Large intestine (tissue), 3 donors: ENCODE results near the gene ARHGEF12. TPM values are rescaled to one million over a fixed set of nuclear protein-coding genes. Genes with fewer than 3 reads are reported as not detected.

Experiments used
- DNase-seq, 2 donors: peaks; one replicate each; pipeline versions ENCODE4 v3.0.0 to v3.0.0-alpha.2; 2013
- H3K27ac ChIP-seq: one replicate; pipeline ENCODE4 v1.5.1; 2013; ENCODE audit warnings: low read length
- H3K27me3 ChIP-seq: 2 replicates; pipeline ENCODE4 v1.6.1; 2013; ENCODE audit warnings: low read length; ENCODE audit not compliant: control insufficient read depth, insufficient read depth
- H3K36me3 ChIP-seq: 2 replicates; pipeline ENCODE4 v1.6.1; 2013; ENCODE audit warnings: low read length; ENCODE audit not compliant: control insufficient read depth, insufficient read depth
- H3K4me1 ChIP-seq: one replicate; pipeline ENCODE4 v1.6.1; 2013; ENCODE audit warnings: low read length; ENCODE audit not compliant: control insufficient read depth, insufficient read depth
- H3K4me3 ChIP-seq: one replicate; pipeline ENCODE4 v1.5.1; 2013; ENCODE audit warnings: low read length
- H3K9me3 ChIP-seq: one replicate; pipeline ENCODE4 v1.6.1; 2013; ENCODE audit warnings: mild to moderate bottlenecking, low read depth, low read length, moderate library complexity; ENCODE audit not compliant: control insufficient read depth
- WGBS: methylation state at CpG from one replicate; pipeline ENCODE4 v1.1.5; 2013; ENCODE audit warnings: low lambda C conversion rate; ENCODE audit not compliant: insufficient coverage; 5-methylcytosine and 5-hydroxymethylcytosine counted together
- polyA plus RNA-seq: library from polyadenylated mRNA; unstranded; fragments of 120-200 nt; gene quantifications from one replicate; pipeline ENCODE4 v1.2.1, GENCODE V29; 2013

ARHGEF12 gene
- polyA plus RNA-seq, 1 donor = 54.9 TPM

DNA sequence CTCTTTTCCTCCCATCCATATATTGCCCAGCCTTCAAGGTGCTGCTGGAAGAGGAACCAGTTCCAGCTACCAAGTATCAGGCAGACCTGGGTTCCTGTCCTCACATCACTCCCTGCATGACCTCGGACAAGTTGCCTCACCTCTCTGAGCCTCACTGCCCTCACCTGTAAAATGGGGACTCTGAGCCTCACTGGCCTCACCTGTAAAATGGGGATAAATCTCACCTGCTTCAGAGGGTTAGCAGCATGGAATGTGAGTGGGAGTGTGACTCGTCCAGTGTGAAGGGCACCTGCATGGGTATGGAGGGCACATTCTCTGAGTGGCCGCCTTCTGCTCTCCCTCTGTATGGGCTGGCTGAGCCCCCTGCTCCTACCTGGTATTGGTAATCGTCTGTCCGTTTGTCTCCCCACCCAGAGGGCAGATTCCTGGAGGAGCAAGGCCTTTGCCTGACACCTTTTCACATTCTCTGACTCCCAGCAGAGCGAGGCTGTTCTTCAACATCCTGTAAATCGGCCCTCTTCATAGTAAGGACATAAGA, 179.0 kb downstream of the ARHGEF12 start:
- no CpG with 5 or more reads among the region's 7 CpGs for WGBS
- DNase-seq = no peak
- H3K27me3 ChIP-seq = peaks cover 13% of the 10 kb centered on the region

DNA sequence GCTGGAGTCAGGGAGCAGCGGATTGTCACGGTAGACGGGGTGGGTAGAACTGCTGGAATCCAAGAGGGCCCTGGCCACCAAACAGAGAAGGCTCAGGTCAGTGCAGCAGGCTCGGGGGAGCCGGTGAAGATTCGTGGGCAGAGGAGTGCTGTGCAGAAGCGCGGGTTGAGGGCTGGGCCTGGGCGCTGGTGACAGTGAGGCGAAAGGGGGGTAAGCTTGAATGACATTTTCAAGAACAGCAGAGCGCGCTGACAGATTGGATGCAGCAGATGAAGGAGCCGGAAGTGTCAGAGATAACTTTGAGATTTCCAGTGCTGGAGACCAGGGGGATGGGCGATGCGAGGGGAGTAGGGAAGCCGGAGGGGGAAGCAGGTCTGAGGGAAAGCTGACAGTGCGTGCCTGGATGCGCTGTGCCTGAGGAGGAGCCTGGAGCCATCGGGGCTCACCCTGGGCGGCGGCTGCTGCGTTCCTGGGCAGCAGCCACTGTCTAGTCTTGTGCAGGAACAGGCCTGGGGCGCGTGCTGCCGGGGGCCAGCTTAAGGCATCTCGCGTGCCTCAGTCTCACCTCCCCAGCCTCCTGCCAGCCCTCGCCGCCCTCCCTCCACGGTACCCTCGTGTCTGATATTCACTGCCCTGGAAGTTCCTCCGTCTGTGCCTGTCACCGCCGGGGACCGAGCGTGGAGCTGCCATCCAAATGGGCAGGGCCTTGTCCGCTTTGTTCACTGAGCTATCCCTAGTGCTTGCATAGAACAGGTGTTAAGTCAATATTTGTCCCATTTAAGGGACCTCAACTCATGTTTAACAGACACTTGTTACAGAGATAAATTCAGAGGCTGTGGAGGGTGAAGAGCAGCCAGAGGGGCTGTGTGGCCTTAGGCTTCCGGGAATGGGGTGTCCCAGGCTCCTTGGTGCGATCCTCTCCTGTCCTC, 180.5 kb downstream of the ARHGEF12 start:
- Histone ChIP-seq H3K36me3 (no peaks in the 10 kb centered on the region), H3K27ac (no peak overlapping the region), H3K27me3 (peaks cover 11% of the 10 kb centered on the region), H3K9me3 (no peaks in the 10 kb centered on the region), H3K4me3 (no peak overlapping the region), H3K4me1 (peaks cover 9% of the 10 kb centered on the region)
- no CpG with 5 or more reads among the region's 39 CpGs for WGBS
- DNase-seq = no peak

More for the DNA sequence above, 179.0 kb downstream of the ARHGEF12 start:
- Histone ChIP-seq H3K9me3 (no peaks in the 10 kb centered on the region), H3K27ac (no peak overlapping the region), H3K4me1 (peaks cover 9% of the 10 kb centered on the region), H3K4me3 (no peak overlapping the region), H3K36me3 (no peaks in the 10 kb centered on the region)

DNA sequence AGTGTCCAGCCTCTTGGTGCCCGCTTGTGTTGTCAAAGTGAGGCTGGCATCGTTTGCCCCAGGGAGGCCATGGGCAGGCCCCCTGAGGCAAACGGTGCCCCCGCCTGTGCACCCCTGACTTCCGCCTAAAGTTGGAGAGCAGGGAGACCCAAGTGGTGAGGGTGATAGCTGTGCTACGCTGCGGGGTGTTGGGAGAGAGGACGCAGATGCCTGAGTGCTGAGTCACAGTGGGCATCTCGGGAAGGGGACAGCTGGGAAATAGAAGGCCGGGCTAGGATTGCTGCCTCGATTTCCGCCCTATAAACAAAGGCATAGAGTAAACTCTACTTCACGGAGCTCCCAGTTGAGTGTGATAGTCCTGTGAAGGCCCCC, 181.2 kb downstream of the ARHGEF12 start:
- Histone ChIP-seq H3K27me3 (peaks cover 7% of the 10 kb centered on the region), H3K9me3 (no peaks in the 10 kb centered on the region), H3K4me1 (peaks cover 5% of the 10 kb centered on the region), H3K4me3 (no peak overlapping the region), H3K36me3 (no peaks in the 10 kb centered on the region), H3K27ac (no peak overlapping the region)
- WGBS = no CpG with 5 or more reads among the region's 13 CpGs
- DNase-seq = no peak

DNA sequence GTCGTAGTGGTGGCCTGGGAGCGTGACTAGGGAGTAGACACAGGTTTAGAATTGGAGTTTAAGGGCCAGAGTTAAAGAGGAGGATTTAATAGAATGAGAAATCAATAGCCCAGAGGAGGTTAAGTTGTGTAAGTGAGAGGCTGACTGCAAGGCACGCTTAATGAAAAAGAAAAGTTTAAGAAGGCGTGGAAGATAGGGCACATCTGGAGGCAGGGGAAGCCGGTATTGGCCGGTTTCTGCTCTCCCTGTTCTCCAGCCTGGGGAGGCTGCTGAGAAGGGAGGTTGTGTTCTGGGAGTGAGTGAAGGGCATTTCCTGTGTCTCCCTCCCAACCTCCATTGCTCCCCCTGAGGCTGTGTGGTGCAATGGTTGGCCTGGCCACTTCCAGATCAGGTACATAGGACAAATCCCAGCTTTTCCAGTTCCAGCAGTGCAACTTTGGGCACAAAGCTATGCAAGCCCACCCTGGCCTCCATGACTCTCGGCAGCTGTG, 181.6 kb downstream of the ARHGEF12 start:
- Histone ChIP-seq H3K9me3 (no peaks in the 10 kb centered on the region), H3K27ac (no peak overlapping the region), H3K27me3 (peaks cover 4% of the 10 kb centered on the region), H3K4me1 (peaks cover 5% of the 10 kb centered on the region), H3K36me3 (no peaks in the 10 kb centered on the region), H3K4me3 (no peak overlapping the region)
- DNase-seq = no peak
- 69% methylated on average over 2 of the region's 7 CpGs for WGBS

DNA sequence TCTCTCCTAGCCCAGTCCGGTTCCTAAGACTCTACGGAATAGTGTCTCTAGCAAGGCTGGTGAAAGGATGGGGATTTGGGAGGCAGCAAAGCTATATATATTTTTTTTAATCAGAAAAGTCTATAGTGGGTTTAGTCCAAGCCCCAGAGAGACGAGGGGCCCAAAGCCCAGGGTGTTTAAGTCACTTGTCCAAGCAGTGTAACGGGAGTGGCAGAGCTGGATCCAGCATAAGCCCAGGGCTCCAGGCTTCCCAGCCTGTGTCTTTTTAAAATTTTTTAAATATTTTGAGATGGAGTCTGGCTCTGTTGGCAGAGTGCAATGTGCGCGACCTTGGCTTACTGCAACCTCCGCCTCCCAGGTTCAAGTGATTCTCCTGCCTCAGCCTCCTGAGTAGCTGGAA, 182.1 kb downstream of the ARHGEF12 start:
- no peak for DNase-seq
- H3K36me3 ChIP-seq = no peaks in the 10 kb centered on the region
- H3K4me3 ChIP-seq = no peak overlapping the region
- peaks cover 2% of the 10 kb centered on the region for H3K27me3 ChIP-seq
- H3K27ac ChIP-seq = no peak overlapping the region
- no CpG with 5 or more reads among the region's 7 CpGs for WGBS
- H3K4me1 ChIP-seq = peaks cover 5% of the 10 kb centered on the region
- H3K9me3 ChIP-seq = no peaks in the 10 kb centered on the region

DNA sequence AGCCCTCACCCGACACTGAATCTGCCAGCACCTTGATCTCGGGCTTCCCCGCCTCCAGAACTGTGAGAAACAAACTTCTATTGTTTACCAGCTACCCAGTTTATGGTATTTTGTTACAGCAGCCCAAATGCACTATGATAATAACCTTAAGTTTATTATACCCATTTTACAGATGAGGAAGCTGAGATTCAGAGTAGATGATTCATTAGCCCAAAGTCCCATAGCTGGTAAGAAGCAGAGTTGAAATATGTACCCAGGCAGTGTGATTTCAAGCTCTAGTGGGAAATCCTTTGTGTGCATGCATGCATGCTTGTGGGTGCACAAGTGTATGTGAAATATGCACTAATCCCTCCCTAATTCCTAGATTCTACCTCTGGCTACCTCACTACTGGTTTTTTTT, 183.3 kb downstream of the ARHGEF12 start:
- Histone ChIP-seq H3K27me3 (peaks cover 6% of the 10 kb centered on the region), H3K36me3 (no peaks in the 10 kb centered on the region), H3K27ac (no peak overlapping the region), H3K9me3 (no peaks in the 10 kb centered on the region), H3K4me1 (peaks cover 5% of the 10 kb centered on the region), H3K4me3 (no peak overlapping the region)
- WGBS = no CpG with 5 or more reads among the region's 3 CpGs
- DNase-seq = no peak

DNA sequence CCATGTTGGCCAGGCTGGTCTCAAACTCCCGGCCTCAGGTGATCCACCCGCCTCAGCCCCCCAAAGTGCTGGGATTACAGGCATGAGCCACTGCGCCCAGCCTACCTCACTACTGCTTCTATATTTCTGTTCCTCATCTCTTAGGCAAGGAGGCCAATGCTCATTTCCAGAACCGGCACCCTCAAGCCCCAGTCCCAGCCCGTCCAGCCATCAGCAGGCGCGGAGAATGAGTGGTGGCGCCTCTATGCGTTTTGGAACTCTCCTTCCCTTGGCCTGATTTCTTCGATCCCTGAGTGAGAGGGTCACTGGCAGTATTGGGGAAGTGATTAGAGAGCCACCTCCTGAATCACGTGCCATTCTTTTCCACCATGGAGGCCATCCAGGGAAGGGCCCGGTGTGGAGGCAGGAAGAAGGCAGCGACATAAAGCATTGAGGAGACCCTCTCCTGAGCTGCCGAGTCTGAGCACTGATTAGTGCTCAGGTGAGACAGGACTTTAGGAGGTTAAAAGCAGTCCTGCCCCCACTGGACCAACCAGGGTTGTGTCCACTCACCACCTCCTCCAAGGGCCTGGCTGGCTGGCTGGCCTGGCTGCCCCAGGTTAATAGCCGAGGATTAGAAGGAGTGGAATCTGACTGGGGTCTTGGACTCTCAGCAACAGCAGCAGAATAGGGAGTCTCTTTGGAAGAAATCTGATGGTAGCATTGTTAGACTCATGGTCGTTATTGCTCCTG, 184.0 kb downstream of the ARHGEF12 start:
- H3K27me3 ChIP-seq = peaks cover 6% of the 10 kb centered on the region
- DNase-seq = no peak
- H3K4me3 ChIP-seq = no peak overlapping the region
- H3K27ac ChIP-seq = no peak overlapping the region
- WGBS = no CpG with 5 or more reads among the region's 16 CpGs
- H3K36me3 ChIP-seq = no peaks in the 10 kb centered on the region
- no peaks in the 10 kb centered on the region for H3K9me3 ChIP-seq
- peaks cover 10% of the 10 kb centered on the region for H3K4me1 ChIP-seq

DNA sequence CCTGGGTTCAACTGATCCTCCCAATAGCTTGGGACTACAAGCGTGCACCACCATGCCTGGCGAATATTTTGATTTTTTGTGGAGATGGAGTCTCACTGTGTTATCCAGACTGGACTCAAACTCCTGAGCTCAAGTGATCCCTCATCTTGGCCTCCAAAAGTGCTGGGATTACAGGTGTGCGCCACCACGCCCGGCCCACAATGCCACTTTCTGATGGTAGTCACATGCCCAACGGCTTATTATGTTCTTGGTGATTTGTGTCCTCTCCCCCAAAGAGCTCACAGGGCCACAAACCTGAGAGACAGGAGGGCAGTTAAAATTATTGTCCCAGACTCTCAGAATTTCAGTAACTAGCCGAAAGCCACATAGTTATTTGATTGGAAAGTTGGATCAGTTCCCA, 185.0 kb downstream of the ARHGEF12 start:
- no CpG with 5 or more reads among the region's 7 CpGs for WGBS
- Histone ChIP-seq H3K4me3 (no peak overlapping the region), H3K27ac (no peak overlapping the region), H3K36me3 (no peaks in the 10 kb centered on the region), H3K9me3 (no peaks in the 10 kb centered on the region), H3K27me3 (peaks cover 6% of the 10 kb centered on the region), H3K4me1 (peaks cover 19% of the 10 kb centered on the region)
- DNase-seq = no peak

DNA sequence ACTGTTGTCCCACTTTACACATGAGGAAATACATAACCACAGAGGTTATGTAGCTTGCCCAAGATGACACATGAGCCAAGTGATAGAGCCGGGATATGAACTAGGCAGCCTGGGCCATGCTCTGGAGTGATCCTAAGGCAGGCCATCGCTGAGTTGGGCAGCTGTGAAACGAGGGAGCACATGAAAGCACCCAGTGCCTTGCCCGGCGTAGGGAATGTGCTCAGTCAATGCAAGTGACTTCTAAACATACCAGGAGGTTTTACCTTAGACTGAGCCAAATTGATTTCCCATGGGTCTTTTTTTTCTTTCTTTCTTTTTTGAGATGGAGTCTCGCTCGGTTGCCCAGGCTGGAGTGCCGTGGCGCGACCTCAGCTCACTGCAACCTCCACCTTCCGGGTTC, 185.8 kb downstream of the ARHGEF12 start:
- no CpG with 5 or more reads among the region's 11 CpGs for WGBS
- Histone ChIP-seq H3K27ac (no peak overlapping the region), H3K27me3 (peaks cover 6% of the 10 kb centered on the region), H3K4me1 (peaks cover 23% of the 10 kb centered on the region), H3K9me3 (no peaks in the 10 kb centered on the region), H3K36me3 (no peaks in the 10 kb centered on the region), H3K4me3 (no peak overlapping the region)
- DNase-seq = no peak

DNA sequence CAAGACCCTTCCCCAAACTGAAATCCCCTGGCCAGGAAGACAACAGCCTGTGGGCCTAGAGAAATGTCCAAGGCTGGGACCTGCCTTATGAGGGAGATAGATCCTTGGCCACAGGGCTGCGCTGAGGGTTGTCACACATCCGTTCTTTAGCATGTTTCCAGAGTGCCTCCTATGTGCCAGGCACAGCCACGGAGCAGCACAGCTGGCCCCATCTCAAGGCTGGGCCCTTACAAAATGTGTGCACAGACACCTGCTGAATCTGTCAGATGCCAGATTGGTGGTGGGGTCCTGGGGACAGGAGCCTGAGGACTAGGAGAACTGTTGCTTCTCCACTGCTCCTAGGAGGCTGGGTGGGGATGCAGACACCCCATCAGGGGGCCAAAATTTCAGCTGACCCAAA, 186.5 kb downstream of the ARHGEF12 start:
- Histone ChIP-seq H3K4me3 (no peak overlapping the region), H3K9me3 (no peaks in the 10 kb centered on the region), H3K27ac (no peak overlapping the region), H3K4me1 (peaks cover 29% of the 10 kb centered on the region), H3K27me3 (peaks cover 6% of the 10 kb centered on the region), H3K36me3 (no peaks in the 10 kb centered on the region)
- DNase-seq = no peak
- WGBS = no CpG with 5 or more reads among the region's 3 CpGs
